Measurements from ENCODE around the gene CDC42EP2.

GRCh38 chr11:65352783-65353182, 38.1 kb downstream of the CDC42EP2 start:
- TF ChIP-seq POLR2A (IDR thresholded peaks at IDR 0.05; ENCODE audit: low read length) (no peak), GATA1 (IDR thresholded peaks at IDR 0.05; ENCODE audit: low read depth, low read length) (no peak)
